Memory B cell (primary cell): ENCODE measurements around the gene SLC44A1.

Experiments
- ATAC-seq: fragments of 150-1000 bp; cut with Tn5 transposase; 2 replicates; pipeline ENCODE4 v1.10.0; 2021; ENCODE audit warnings: low read depth, mild to moderate bottlenecking, moderate library complexity
- DNase-seq, 2 donors: peaks; one replicate each; pipeline ENCODE4 v3.0.0; 2022; ENCODE audit warnings: low spot score in 2 of 2
- H3K27ac Mint-ChIP-seq: one replicate; pipeline ENCODE4 v1.8.0; 2022; ENCODE audit warnings: mild to moderate bottlenecking, moderate library complexity, mixed read lengths
- H3K27me3 Mint-ChIP-seq: one replicate; pipeline ENCODE4 v1.8.0; 2022; ENCODE audit warnings: mixed read lengths
- H3K36me3 Mint-ChIP-seq: one replicate; pipeline ENCODE4 v1.8.0; 2022; ENCODE audit warnings: mild to moderate bottlenecking, mixed read lengths
- H3K4me1 Mint-ChIP-seq: one replicate; pipeline ENCODE4 v1.8.0; 2022; ENCODE audit warnings: mixed read lengths
- H3K4me3 Mint-ChIP-seq: one replicate; pipeline ENCODE4 v1.8.0; 2022; ENCODE audit warnings: mild to moderate bottlenecking, moderate library complexity, mixed read lengths
- H3K9me3 Mint-ChIP-seq: one replicate; pipeline ENCODE4 v1.8.0; 2022; ENCODE audit warnings: mixed read lengths

SLC44A1 gene

DNA sequence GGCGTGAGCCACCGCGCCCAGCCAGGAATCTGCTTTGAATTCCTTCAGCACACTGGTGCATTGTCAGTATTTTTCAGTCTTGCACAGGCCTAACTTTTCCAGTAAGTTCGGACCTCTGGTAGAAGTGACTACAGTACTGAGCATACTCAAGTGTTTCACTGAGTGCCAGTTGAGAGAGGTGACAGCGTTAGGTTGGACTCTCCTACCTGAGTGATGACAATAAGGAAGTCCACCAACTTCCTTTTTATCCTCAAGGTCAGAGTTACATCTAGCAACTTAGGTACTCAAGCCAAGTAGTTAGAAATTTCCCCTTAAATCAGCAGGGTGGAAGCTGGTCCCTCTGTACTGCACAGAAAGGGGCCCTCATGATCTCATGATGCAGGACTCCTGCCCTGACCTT, 177.4 kb downstream of the SLC44A1 start:
- H3K36me3 Mint-ChIP-seq = no peaks in the 10 kb centered on the region
- H3K4me1 Mint-ChIP-seq = peaks cover 4% of the 10 kb centered on the region
- H3K9me3 Mint-ChIP-seq = no peaks in the 10 kb centered on the region
- no peak overlapping the region for H3K27ac Mint-ChIP-seq
- H3K27me3 Mint-ChIP-seq = peaks cover 2% of the 10 kb centered on the region
- no peak for DNase-seq
- ATAC-seq = no peak
- H3K4me3 Mint-ChIP-seq = no peak overlapping the region

GRCh38 chr9:105425816-105426433, 181.5 kb downstream of the SLC44A1 start:
- Mint-ChIP-seq H3K4me3 (no peak overlapping the region), H3K27me3 (peaks cover 2% of the 10 kb centered on the region), H3K36me3 (no peaks in the 10 kb centered on the region), H3K27ac (no peak overlapping the region), H3K9me3 (no peaks in the 10 kb centered on the region), H3K4me1 (peaks cover 4% of the 10 kb centered on the region)
- DNase-seq (no peak), ATAC-seq (peak; percentile 59)

DNA sequence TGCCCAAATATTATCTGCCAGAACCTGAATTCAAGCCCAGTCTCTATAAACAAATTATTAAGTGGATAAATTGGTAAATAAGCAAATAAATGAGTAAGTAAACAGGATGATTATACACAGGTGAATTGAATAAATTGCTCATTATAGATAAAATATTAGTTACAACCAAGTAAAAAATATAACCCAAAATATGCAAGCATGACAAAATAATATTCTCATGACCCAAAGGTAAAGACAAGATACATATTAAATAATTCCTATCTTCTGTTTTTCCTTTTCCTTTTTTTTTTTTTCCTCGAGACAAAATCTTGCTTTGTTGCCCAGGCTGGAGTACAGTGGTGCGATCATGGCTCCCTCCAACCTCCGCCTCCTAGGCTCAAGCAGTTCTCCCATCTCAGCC, 182.2 kb downstream of the SLC44A1 start:
- peaks cover 2% of the 10 kb centered on the region for H3K27me3 Mint-ChIP-seq
- H3K4me3 Mint-ChIP-seq = no peak overlapping the region
- no peaks in the 10 kb centered on the region for H3K9me3 Mint-ChIP-seq
- no peak for ATAC-seq
- no peak overlapping the region for H3K27ac Mint-ChIP-seq
- H3K4me1 Mint-ChIP-seq = peaks cover 4% of the 10 kb centered on the region
- H3K36me3 Mint-ChIP-seq = no peaks in the 10 kb centered on the region
- DNase-seq = no peak

DNA sequence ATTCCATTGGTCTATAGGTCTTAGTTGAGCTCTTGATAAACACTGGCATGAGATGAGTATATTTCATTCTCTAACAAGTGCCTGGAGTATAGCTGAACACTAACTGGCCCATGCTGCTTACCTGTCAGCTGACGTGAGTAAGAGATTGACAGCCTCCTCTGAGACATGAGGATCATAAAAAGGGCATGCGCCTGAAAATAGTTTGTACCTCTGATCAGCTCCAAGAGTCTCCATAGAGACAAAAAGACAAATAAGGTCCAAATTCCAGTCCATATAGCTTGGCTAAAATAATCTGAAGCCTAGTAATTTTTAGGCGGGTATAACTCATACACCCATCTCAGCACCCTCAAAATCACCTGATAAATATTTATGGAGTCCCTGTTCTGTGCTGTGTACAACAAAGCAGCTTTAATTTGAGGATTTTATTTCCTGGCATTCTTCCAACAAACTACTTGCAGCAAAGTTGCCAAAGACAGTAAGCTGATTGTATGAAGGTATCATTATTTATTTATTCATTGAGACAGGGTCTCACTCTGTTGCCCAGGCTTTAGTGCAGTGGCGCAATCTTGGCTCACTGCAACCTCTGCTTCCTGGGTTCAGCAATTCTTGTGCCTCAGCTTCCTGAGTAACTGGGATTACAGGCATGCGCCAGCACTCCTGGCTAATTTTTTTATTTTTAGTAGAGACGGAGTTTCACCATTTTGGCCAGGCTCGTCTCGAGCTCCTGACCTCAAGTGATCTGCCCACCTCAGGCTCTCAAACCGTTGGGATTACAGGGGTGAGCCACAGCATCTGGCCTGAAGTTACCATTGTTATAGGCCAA, 187.2 kb downstream of the SLC44A1 start:
- no peaks in the 10 kb centered on the region for H3K4me1 Mint-ChIP-seq
- H3K27me3 Mint-ChIP-seq = no peaks in the 10 kb centered on the region

GRCh38 chr9:105432247-105432842, 187.9 kb downstream of the SLC44A1 start:
- Mint-ChIP-seq H3K27me3 (no peaks in the 10 kb centered on the region), H3K27ac (no peak overlapping the region), H3K4me3 (no peak overlapping the region), H3K36me3 (no peaks in the 10 kb centered on the region), H3K9me3 (no peaks in the 10 kb centered on the region), H3K4me1 (no peaks in the 10 kb centered on the region)
- ATAC-seq (no peak), DNase-seq (no peak)

More for the DNA sequence above, 187.2 kb downstream of the SLC44A1 start:
- H3K9me3 Mint-ChIP-seq = no peaks in the 10 kb centered on the region
- H3K36me3 Mint-ChIP-seq = no peaks in the 10 kb centered on the region
- H3K27ac Mint-ChIP-seq = no peak overlapping the region
- no peak overlapping the region for H3K4me3 Mint-ChIP-seq
- ATAC-seq = no peak
- DNase-seq = no peak

GRCh38 chr9:105435453-105435852, 191.0 kb downstream of the SLC44A1 start:
- DNase-seq (no peak), ATAC-seq (no peak)
- no peak overlapping the region for H3K4me3 Mint-ChIP-seq
- no peaks in the 10 kb centered on the region for H3K9me3 Mint-ChIP-seq
- H3K4me1 Mint-ChIP-seq = no peaks in the 10 kb centered on the region
- H3K27ac Mint-ChIP-seq = no peak overlapping the region
- no peaks in the 10 kb centered on the region for H3K27me3 Mint-ChIP-seq
- H3K36me3 Mint-ChIP-seq = no peaks in the 10 kb centered on the region

- Mint-ChIP-seq H3K36me3 (no peaks in the 10 kb centered on the region), H3K27me3 (peaks cover 2% of the 10 kb centered on the region), H3K27ac (no peak overlapping the region), H3K4me3 (no peak overlapping the region), H3K4me1 (no peaks in the 10 kb centered on the region), H3K9me3 (no peaks in the 10 kb centered on the region)
- DNase-seq = no peak
- ATAC-seq = no peak
Observed at GRCh38 chr9:105436783-105437182, 192.3 kb downstream of the SLC44A1 start.

DNA sequence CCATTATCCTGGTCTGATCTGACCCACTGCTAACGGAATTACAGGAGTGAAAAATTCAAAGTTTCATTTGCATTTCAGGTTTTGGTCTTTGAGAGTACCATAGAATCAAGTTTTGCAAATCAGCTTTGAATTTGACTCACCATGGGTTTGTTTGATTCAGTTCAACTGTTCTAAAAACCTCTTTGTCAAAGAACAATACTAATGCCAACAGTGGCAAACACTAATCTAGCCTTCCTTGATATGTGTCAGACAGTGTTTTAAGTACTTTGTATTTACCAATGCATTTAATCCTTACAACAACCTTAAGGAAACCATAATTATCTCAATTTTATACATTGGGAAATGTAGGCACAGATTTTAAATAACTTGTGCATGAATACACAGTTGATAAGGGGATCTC, 193.3 kb downstream of the SLC44A1 start:
- H3K27ac Mint-ChIP-seq = no peak overlapping the region
- ATAC-seq (no peak), DNase-seq (no peak)
- peaks cover 2% of the 10 kb centered on the region for H3K27me3 Mint-ChIP-seq
- no peaks in the 10 kb centered on the region for H3K4me1 Mint-ChIP-seq
- H3K4me3 Mint-ChIP-seq = no peak overlapping the region
- H3K9me3 Mint-ChIP-seq = no peaks in the 10 kb centered on the region
- H3K36me3 Mint-ChIP-seq = no peaks in the 10 kb centered on the region

GRCh38 chr9:105438141-105438806, 193.8 kb downstream of the SLC44A1 start:
- ATAC-seq = no peak
- H3K4me3 Mint-ChIP-seq = no peak overlapping the region
- H3K4me1 Mint-ChIP-seq = no peaks in the 10 kb centered on the region
- H3K36me3 Mint-ChIP-seq = no peaks in the 10 kb centered on the region
- H3K27me3 Mint-ChIP-seq = peaks cover 2% of the 10 kb centered on the region
- H3K9me3 Mint-ChIP-seq = no peaks in the 10 kb centered on the region
- H3K27ac Mint-ChIP-seq = no peak overlapping the region
- DNase-seq = no peak

GRCh38 chr9:105439428-105439827, 195.0 kb downstream of the SLC44A1 start:
- Mint-ChIP-seq H3K4me3 (no peak overlapping the region), H3K9me3 (no peaks in the 10 kb centered on the region), H3K27ac (no peak overlapping the region), H3K4me1 (no peaks in the 10 kb centered on the region), H3K27me3 (peaks cover 2% of the 10 kb centered on the region), H3K36me3 (no peaks in the 10 kb centered on the region)
- ATAC-seq (no peak), DNase-seq (no peak)

DNA sequence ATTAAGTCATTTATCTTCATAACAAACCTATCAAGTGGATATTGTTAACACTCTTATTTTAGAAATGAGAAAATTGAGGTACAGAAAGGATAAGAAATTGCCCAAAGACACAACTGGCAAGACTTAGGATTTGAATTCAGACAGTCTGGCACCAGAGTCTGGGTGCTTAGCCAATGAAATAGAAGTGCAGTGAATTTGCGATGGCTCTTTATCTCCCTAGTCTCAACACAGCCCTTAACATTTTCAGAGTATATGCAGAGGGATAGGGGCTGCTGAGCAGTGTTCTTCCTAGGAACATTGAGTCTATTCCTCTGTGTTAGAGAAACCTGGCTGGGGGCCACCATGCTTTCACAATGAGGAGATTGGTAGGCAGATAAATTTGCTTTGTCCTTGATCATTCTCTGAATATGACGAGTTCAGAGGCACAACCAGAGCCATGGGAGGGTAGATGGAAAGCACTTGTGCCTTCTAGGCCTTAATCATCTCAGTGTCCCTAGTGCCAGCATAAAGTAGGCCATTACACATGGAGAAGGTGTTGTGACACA, 197.2 kb downstream of the SLC44A1 start:
- Mint-ChIP-seq H3K27me3 (peaks cover 2% of the 10 kb centered on the region), H3K4me1 (no peaks in the 10 kb centered on the region), H3K4me3 (no peak overlapping the region), H3K9me3 (no peaks in the 10 kb centered on the region), H3K27ac (no peak overlapping the region), H3K36me3 (no peaks in the 10 kb centered on the region)
- ATAC-seq = no peak
- no peak for DNase-seq

- DNase-seq (no peak), ATAC-seq (no peak)
- Mint-ChIP-seq H3K4me3 (no peak overlapping the region), H3K9me3 (no peaks in the 10 kb centered on the region), H3K27me3 (peaks cover 2% of the 10 kb centered on the region), H3K27ac (no peak overlapping the region), H3K36me3 (no peaks in the 10 kb centered on the region), H3K4me1 (peaks cover 7% of the 10 kb centered on the region)
Observed at GRCh38 chr9:105443121-105443520, 198.7 kb downstream of the SLC44A1 start.

DNA sequence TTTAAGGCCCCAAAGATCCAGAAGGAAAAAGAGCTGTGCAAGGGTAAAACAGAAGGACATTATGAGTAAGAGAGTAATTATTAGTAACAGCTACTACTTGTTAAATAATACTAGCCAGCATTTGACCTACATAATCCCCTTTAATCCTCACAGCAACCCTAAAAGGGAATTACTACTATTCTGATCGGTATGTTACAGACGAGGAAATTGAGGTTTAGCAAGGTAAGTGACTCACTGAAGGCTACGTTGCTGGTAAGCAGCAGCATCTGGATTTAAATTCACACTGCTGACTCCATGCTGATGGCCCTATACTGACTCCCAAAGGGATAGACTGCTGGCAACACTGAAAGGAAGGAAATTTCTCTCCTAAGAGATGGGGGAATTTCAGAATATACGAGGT, 199.7 kb downstream of the SLC44A1 start:
- Mint-ChIP-seq H3K27ac (no peak overlapping the region), H3K9me3 (no peaks in the 10 kb centered on the region), H3K4me3 (no peak overlapping the region), H3K36me3 (no peaks in the 10 kb centered on the region), H3K27me3 (peaks cover 2% of the 10 kb centered on the region), H3K4me1 (peaks cover 11% of the 10 kb centered on the region)
- DNase-seq = no peak
- ATAC-seq = no peak
